GM19240 (cell line): ENCODE data around the gene TBX21.
"Not testable (repeated sequence)": the region's sequence is repeated elsewhere in the genome, so short reads cannot be mapped to it uniquely, and the experiment has no call there.

Experiments
- DNase-seq: peaks from one replicate; pipeline ENCODE4 v3.0.0; 2011; ENCODE audit warnings: low spot score; ENCODE audit not compliant: insufficient read length

Gene TBX21

GRCh38 chr17:47762728-47763127 is 29.7 kb downstream of the TBX21 start:
- no peak for DNase-seq

GRCh38 chr17:47763913-47764582 is 31.0 kb downstream of the TBX21 start:
- DNase-seq = no peak

GRCh38 chr17:47773649-47774048 is 40.6 kb downstream of the TBX21 start:
- not testable (repeated sequence) for DNase-seq

GRCh38 chr17:47774331-47774730 is 41.3 kb downstream of the TBX21 start:
- DNase-seq = no peak

GRCh38 chr17:47774987-47775580 is 42.0 kb downstream of the TBX21 start:
- no peak for DNase-seq

- peak; percentile 39 for DNase-seq
These were observed 43.5 kb downstream of the TBX21 start for GRCh38 chr17:47776330-47777197.

GRCh38 chr17:47778184-47778635 is 45.2 kb downstream of the TBX21 start:
- DNase-seq = no peak

- no peak for DNase-seq
These were observed 48.4 kb downstream of the TBX21 start for GRCh38 chr17:47781397-47781796.

- DNase-seq = no peak
These were observed 52.6 kb downstream of the TBX21 start for GRCh38 chr17:47785538-47786123.

GRCh38 chr17:47789611-47790561 is 56.9 kb downstream of the TBX21 start:
- DNase-seq = peak; percentile 38

GRCh38 chr17:47791025-47791424 is 58.0 kb downstream of the TBX21 start:
- DNase-seq = no peak

GRCh38 chr17:47792457-47792856 is 59.4 kb downstream of the TBX21 start:
- DNase-seq = no peak

GRCh38 chr17:47792979-47793378 is 59.9 kb downstream of the TBX21 start:
- no peak for DNase-seq
